Sciatic nerve (tissue), 2 donors: ENCODE results near the gene GCLC. TPM values are rescaled to one million over a fixed set of nuclear protein-coding genes. Genes with fewer than 3 reads are reported as not detected.
A peak's percentile ranks its signal among the peaks of the same experiment; 100 is the strongest.
"Not testable (repeated sequence)": the region's sequence is repeated elsewhere in the genome, so short reads cannot be mapped to it uniquely, and the experiment has no call there.

Source experiments
- ATAC-seq: fragments of 200-7000 bp; cut with Tn5 transposase; one replicate; pipeline ENCODE4 v1.9.1; 2020; ENCODE audit warnings: mild to moderate bottlenecking, moderate library complexity
- DNase-seq: peaks from one replicate; pipeline ENCODE4 v3.0.0-alpha.2; 2020; ENCODE audit warnings: low spot score
- intact Hi-C: fragments of 100-400 bp; cut with DNase I; formaldehyde crosslinking; loops from one replicate; pipeline ENCODE4 v1.14.2; 2022
- total RNA-seq: library from RNA; stranded (reverse); fragmentation: NEBNext Ultra II Directional; extraction: Animal tissue kit (Norgen Biotek cat#: 25700); gene quantifications from one replicate; pipeline ENCODE4 v1.2.1, GENCODE V29; 2021
- donor health status: DM: no; HTN: no; CAD: no.
- donor health status: DM: no; HTN: no; CAD: no.

Gene GCLC
- total RNA-seq, 1 donor from 2014 or later = 34.9 TPM

DNA sequence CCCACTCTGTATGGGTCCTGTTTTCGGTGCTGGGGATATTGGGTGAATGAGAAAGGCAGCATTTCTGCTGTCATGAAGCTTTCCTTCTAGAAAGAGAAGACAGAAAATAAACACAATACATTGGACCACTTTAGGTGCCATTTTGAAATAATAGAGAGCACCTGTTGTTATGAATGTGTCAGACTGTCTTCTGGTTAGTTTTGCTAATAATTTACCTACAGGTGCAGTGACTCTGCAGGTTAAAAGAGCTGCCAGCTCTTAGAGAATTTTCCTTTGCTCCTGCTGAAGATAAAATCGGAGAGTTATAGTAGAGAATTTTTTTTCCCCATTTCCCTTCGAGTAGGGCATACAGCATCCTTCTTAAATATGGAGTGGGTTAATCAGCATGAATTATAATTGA lies 21.9 kb upstream of the GCLC start:
- ATAC-seq (no peak), DNase-seq (no peak)
- intact Hi-C loops = no loop called here

DNA sequence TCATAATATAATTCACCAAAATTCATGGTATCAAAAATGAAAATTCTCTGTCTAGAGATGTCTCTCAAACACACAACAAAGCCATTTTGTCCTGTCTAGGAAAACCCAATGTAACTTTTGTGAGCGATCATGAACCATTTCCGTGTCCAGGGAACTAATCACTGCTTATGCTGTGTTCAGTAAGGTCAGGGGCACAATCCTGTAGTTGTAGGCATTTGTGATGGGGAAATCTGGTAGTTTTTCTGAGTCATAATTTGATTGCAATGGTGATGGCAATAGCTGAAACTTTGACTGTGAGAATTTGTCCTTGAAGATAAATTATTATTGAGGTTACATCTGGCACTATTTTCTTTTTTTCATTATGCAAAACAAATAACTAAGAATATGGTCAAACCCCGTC lies 21.0 kb upstream of the GCLC start:
- DNase-seq = no peak
- no peak for ATAC-seq
- intact Hi-C loops = no loop called here

DNA sequence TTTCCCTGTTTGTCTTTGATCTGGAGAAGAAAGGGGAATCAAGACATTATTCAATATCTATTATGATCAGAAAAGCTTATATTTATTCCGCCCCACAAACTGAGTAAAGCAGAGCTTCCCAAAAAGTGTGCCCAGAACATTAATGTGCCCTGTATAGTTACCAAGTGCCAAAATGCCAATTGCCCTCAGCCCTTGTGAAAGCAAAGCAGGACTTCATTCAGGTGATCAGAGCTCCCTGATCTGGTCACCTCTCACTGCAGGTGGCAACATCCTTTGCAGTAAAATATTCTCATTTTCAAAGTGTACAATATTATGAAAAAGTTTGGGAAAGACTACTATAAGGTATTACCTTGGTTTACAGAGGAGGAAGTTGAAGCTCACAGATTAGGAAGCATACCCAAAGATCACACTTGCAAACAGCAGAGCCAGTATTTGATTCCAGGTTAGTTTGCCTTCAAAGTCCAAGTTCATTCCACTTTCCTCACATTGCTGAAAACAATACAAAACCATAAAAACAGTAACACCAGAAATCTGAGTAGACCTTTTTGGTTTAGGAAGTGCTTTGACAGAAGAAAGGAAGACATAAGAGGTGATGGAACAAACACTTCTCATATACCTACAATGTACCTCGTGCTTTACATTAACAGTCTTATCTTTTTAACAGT lies 19.6 kb upstream of the GCLC start:
- DNase-seq (no peak), ATAC-seq (no peak)
- intact Hi-C loops = no loop called here

DNA sequence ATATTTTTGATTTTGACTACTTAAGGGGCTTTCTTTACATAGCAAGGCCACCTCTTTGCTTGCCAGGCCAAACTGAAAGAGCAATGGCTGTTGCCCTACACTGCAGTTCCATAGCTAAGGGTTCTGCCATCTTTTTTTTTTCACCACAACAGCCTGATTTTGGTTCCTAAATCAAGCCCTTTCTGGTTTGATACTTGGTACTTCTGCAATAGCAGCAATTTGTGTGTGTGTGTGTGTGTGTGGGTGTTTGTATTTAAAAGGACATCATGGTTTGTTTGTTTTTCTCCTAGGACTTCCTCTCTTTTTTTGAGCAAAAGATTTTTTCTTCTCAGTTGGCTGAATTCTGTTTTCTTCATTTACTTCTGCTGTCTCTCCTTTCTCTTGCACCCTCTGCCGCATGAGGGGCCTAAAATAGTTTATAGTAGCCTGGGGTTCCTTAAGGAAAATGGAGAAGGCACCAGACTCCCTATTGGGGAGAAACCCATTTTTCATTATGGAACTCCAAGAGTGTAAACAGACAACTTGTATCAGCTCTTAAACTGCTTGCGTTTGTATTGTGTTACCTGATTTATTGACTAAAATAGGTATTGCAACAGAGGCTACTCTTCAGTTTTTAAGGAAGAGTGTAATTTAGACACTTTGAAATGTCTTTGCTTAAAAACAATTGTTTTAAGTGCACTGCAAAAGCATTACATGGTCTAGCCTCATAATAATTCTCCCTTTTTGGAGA lies 12.2 kb upstream of the GCLC start:
- ATAC-seq = no peak
- intact Hi-C loops = no loop called here
- DNase-seq = no peak

DNA sequence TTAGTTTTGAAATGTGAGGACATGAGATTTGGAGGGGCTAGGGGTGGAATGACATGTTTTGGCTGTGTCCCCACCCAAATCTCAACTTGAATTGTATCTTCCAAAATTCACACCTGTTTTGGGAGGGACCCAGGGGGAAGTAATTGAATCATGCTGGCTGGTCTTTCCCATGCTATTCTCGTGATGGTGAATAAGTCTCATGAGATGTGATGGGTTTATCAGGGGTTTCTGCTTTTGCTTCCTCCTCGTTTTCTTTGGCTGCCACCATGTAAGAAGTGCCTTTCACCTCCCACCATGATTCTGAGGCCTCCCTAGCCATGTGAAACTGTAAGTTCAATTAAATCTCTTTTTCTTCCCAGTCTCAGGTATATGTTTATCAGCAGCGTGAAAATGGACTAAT lies 8.7 kb upstream of the GCLC start:
- ATAC-seq, intact Hi-C loops: not testable (repeated sequence)

DNA sequence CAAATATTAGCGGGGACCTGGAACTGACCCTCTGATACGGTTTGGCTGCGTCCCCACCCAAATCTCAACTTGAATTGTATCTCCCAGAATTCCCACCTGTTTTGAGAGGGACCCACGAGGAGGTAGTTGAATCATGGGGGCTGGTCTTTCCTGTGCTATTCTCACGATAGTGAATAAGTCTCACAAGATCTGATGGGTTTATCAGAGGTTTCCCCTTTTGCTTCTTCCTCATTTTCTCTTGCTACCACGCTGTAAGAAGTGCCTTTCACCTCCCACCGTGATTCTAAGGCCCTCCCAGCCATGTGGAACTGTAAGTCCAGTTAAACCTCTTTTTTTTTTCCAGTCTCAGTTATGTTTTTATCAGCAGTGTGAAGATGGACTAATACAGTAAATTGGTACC lies 6.8 kb upstream of the GCLC start:
- intact Hi-C loops, DNase-seq, ATAC-seq: not testable (repeated sequence)

More for the DNA sequence above, 8.7 kb upstream of the GCLC start:
- DNase-seq = not testable (repeated sequence)

DNA sequence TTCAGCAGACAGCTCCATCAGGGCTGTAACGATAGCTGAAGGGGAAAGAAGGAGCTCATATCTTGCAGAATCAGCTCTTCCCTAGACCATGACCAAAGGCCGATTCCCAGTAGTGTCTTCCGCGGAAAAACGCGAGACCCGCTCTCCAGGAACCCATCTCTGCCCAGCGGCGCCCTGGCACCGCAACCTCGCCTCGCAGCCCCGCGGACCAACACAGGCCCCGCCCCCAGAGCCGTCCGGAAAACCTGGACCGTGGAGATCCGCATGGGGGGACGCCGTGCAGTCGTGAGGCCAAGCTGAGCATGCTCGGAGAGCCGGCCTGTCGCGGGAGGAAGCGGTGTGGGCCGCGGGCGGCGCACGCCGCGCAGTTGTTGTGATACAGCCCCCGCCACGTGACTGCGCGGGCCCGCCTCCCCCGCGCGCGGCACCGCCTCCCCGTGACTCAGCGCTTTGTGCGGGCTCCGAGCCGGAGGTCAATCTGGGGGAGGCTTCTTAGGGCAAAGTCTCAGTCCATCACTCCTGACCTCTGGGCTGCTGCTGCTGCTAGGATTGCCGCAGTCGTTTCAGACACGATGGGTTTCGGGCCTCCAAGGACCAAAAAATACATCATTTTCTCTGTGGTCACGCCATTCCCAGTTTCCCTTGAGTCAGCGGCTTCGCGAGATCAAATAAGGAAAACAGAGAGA lies 3.1 kb upstream of the GCLC start:
- ATAC-seq (peak; percentile 97), DNase-seq (peak; percentile 98)
- intact Hi-C loops = no loop called here

DNA sequence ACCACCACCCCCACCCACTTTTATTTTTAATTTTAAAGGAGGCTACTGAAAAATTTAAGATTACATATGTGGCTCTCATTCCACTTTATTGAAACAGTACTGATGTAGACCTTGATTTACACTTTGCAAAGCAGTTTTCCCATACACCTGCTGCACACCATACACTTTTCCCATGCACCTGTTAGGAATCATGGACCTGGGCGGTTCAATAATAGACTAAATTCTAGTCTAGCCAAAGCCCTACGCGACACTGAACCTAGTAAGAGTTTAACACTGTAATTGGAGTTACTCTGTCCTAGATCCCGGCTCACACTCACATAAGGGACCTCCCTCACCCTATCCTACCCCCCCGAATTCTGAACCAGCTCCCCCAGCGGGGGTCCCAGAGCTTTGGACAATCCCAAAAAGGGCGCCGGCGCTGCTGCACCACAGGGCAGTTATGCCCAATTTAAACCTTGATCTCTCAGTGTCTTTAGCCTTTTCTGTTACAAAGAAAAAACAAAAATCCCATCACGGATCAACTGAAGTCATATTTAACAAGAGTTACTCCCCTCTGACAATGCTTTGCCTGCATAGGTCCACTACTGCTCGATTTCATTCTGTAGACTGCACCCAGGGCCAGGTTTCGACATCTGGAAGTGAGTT lies 2.4 kb upstream of the GCLC start:
- ATAC-seq = peak; percentile 17
- DNase-seq = no peak
- intact Hi-C loops = no loop called here

DNA sequence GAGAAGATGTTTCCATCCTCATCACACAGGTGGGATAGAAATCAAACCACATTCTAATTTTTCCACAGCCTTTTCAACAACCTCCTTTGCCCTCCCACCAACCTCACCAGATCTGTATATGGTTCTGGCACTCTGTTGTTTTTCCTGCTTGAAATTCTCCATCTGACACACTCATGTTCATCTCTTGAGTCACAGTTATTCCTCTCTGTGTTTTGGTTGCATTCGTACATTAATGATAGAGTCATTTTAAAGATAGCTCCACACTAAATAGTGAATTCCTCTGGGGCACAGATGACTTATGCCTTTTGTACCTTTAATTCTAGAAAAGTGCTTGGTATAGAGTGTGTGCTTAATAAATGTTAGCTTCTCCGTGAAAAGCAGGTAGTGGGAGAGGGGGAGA lies 1.4 kb upstream of the GCLC start:
- no peak for ATAC-seq
- intact Hi-C loops = no loop called here
- DNase-seq = no peak

DNA sequence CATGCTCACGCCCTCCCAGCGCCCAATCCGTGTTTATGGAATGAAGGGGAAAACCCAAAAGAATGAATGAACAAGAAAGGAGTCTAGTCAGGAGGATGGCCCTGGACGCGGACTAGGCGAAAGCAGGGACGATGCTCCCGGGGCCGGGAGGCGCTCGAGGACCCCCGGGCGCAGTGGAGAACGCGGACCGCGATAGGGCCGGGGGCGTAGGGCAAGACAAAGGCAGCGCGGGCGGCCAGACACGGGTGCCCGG lies 758 bp downstream of the GCLC start:
- DNase-seq = no peak
- no peak for ATAC-seq
- intact Hi-C loops = no loop called here

DNA sequence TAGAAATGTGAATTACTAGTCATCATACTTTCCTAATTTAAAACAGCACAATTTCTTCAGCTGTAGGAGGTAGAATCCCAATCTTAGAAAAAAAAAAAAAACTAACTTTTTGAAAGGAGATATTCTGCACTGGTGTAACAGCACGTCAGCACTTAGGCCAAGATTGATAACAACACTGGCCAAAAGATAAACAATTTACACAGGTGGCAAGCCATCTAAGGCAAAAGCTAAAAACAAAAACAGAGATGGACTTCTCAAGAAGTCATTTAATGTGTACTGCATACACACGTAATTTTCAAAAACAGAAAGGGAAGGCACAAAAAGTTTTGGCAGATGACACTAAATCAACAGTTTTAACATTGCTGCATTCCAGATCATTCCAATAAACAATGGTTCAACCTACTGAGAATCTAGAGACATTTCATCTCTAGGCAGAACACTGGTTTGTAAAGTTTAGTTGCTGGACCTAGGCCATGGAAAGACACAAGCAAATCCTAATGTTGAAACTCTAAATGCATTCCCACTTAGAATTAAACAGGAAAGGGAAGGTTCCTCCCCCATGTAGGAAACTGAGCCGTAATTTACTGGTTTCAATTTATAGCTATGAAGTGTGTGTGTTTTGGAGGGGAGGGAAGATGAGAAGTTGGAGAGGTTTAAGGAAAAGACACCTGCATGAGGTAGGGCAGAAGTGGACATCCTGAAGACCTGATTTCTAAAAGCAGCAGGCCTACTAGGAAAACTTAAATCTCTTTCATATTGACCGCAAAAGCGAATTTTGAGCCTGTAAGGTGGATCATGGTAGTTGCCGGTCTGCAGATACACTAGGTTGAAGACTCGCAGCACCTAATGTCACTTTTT lies 1.3 kb downstream of the GCLC start:
- DNase-seq (no peak), ATAC-seq (peak; percentile 18)
- intact Hi-C loops = no loop called here

DNA sequence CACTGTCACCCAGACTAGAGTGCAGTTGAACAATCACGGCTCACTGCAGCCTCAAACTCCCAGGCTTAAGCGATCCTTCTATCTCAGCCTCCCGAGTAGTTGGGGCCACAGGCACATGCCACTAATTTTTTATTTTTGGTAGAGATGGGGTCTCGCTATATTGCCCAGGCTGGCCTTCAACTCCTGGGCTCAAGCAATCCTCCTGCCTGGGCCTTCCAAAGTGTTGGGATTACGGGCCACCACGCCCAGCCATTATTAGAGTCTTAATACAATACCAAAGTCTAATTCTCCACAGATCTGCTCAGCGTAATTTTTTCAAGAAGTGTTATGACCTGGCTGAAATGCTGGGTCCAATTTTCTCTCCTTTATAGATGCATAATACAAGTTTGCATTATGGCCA lies 3.0 kb downstream of the GCLC start:
- intact Hi-C loops = no loop called here
- no peak for ATAC-seq
- no peak for DNase-seq

DNA sequence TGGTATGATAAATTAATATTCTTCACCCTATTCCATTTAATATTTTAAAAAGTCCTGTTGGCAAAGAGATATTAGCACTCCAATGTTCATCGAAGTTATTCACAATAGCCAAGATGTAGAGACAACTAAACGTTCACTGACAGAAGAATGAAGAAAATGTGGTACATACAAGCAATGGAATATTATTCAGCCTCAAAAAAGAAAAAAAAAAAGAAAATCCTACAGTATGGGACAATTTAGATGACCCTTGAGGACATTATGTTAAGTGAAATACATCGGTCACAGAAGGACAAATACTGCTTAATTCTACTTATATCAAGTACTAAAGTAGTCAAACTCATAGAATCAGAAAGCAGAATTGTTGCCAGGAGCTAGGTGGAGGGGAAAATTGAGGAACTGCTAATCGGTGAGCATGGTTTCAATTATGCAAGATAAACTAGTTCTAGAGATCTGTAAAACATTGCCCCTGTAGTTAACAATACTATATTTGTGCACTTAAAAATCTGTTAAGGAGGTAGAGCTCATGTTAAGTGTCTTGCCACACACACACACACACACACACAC lies 4.7 kb downstream of the GCLC start:
- ATAC-seq (no peak), DNase-seq (no peak)
- intact Hi-C loops = no loop called here

DNA sequence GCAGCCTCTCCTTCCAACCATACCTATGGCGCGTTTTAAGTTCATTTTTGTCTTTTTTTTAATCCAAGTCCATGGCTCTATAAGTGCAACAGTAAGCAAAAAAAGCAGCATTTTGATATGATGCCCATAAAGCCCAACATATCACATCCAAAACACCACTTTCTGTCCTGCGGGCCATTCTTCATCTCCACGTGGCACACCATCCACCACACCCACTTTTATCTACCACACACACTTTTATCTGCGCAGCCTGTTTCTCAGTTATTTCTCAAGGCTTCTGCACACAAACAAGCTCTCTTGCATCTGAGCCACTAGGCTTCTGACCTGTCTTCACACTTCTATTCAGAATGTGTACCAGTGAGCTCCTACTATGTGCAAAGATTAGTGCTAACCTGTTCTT lies 5.3 kb downstream of the GCLC start:
- intact Hi-C loops = no loop called here
- DNase-seq = no peak

DNA sequence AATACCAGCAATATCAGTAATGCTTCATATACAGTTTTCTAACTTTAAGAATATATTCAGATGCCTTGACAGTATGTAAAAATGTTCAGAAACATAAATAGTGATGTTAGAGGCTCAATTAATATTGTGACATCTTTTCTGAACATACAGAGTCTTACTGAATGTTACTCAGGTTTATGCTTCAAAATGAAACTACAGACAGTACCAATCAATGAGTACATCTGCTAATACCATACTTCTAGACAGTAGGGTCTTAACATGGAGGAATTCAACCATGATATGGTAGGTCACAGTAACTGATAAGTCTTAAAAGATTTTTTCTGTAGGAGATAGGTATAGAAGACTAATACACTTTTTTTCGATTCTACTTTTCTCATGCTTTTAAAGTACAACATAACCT lies 8.3 kb downstream of the GCLC start:
- DNase-seq (no peak), ATAC-seq (no peak)
- intact Hi-C loops = no loop called here

More for the DNA sequence above, 5.3 kb downstream of the GCLC start:
- ATAC-seq = no peak

DNA sequence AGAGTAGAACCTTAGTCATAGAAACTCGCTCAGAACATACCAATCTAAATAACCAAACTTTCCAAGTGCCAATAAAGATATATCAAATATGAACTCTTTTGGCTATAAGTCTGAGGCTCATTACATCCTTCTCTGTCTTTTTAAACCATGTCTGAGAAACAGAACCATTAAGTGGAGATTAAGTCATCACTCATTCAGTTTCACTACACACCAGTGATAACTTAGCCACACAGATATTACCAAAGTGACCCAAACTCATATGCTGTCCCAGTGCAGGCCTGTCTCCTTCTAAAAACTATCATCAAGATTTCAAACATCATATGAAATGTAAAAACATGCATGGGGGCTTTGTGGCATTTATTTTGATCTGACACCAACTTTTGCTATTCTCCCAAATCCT lies 12.0 kb downstream of the GCLC start:
- ATAC-seq = no peak
- no peak for DNase-seq
- intact Hi-C loops = no loop called here

DNA sequence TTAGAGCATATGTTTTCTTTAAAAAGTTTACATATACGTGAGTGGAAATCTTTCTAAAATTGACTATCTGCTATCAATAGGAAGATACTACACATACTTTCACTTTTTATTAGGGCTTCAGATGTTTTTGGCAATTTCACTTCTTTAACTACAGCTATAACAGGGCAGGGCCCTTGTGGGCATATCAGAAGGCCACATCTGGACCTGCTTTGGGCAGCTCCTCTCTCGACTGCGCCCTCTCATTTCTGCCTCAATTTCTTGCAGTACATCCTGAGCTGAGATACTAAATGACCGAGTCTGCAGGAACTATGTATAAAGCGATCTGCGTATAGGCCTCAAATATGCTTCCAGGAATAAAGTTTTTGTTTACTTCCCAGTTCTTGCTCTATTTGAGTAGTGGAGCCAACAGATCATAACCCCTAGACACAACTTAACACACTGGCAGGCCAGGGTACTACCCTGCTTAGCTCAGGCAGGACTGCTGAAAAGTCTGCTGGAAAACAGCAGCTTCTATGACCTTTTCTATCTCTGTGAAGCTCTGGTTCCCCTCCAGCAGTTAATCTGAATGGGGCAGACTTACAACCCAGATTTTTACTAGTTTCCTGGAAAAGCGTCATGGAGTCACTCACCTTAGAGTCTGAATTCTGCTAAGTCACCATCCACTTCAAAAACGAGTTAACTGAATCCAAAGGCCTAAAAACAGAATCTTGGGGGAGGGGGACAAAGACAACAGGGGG lies 12.7 kb downstream of the GCLC start:
- intact Hi-C loops = no loop called here
- peak; percentile 58 for ATAC-seq
- no peak for DNase-seq

DNA sequence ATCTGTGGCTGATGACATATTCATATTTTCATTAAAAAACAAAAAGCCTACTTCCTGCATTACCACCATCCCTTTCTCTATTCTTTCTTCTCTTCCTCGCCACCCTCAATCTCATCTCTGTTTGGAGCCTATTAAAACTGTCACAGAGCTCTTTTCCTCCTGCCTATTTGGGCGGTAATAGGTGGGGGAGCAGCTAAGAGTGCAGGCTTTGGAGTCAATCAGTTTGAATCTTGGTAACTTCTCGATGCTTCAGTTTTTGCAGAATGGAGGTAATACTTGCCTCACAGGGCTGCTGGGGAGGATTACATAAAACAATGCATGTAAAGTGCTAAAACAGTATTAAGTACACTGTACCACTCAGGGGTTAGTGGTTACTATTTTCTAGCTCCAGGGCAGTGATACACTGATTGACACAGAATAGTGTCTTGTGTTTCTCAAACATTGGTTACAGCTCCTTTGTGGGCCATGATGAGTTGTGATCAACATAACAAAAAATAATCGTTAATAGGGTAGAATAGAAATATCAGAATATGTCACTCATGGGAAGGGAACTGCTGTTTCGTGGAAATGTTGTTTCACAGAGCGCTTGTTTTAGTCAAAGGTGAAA lies 14.0 kb downstream of the GCLC start:
- intact Hi-C loops = no loop called here
- DNase-seq (no peak), ATAC-seq (no peak)
